ENCODE measurements around the gene PPP1R36.

DNA sequence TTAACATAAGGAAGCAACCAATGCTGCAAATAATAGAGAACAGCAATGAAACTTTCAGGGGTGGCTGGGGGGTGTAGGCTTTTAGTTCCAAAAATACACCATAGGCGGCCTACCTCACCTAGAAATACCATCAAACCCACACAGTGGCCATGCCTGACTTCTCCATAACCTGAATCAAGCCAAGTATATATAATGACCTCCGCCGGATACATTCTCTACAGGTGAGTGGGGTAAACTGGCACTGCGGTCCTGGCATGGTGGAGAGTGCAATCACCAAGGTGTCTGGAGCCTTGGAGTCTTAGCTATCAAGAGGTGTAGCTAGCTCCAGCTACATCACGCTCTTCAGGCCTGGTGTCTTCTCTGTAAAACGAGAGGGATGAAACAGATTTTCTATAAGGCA is 47.3 kb upstream of the PPP1R36 start:
- TF ChIP-seq, protein P1, sequence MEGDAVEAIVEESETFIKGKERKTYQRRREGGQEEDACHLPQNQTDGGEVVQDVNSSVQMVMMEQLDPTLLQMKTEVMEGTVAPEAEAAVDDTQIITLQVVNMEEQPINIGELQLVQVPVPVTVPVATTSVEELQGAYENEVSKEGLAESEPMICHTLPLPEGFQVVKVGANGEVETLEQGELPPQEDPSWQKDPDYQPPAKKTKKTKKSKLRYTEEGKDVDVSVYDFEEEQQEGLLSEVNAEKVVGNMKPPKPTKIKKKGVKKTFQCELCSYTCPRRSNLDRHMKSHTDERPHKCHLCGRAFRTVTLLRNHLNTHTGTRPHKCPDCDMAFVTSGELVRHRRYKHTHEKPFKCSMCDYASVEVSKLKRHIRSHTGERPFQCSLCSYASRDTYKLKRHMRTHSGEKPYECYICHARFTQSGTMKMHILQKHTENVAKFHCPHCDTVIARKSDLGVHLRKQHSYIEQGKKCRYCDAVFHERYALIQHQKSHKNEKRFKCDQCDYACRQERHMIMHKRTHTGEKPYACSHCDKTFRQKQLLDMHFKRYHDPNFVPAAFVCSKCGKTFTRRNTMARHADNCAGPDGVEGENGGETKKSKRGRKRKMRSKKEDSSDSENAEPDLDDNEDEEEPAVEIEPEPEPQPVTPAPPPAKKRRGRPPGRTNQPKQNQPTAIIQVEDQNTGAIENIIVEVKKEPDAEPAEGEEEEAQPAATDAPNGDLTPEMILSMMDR (IDR thresholded peaks at IDR 0.05; ENCODE audit: extremely low read depth in 1 of 2, insufficient read depth in 1 of 2, low read depth in 1 of 2, low read length in 2 of 2) = no peak
- TF ChIP-seq EZH2 (IDR thresholded peaks at IDR 0.05; ENCODE audit: borderline replicate concordance, low read depth, low read length, severe bottlenecking) (no peak), POLR2A (IDR thresholded peaks at IDR 0.05; ENCODE audit: low read depth, low read length) (no peak), GATA2 (IDR thresholded peaks at IDR 0.05; ENCODE audit: insufficient read depth, insufficient read length, low read depth, low read length) (no peak)
- TF ChIP-seq, protein P2, sequence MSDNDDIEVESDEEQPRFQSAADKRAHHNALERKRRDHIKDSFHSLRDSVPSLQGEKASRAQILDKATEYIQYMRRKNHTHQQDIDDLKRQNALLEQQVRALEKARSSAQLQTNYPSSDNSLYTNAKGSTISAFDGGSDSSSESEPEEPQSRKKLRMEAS (IDR thresholded peaks at IDR 0.05; ENCODE audit: insufficient read depth, insufficient read length) = no peak
